Measurements from ENCODE around the gene CYP46A1.
"Not testable (repeated sequence)": the region's sequence is repeated elsewhere in the genome, so short reads cannot be mapped to it uniquely, and the experiment has no call there.

CYP46A1 gene

DNA sequence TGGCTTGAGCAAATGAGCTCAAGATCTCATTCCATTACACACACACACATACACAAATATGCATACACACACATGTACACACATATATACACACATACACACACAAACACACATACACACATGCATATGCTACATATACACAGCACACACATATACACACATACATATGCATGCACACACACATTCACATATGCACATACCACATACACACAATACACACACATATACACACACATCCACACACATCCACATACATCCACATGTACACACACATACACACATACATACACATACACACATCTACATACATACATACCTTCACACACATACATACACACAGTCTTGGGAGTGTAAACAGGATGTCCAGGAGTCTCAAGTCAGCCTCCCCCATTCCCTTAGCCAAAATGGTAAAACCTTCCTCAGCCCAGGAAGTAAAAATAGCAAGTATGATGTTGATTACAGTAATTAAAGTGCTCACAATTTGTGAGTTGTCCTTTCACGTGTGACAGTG, 26.4 kb upstream of the CYP46A1 start:
- DNase-seq (ENCODE audit: low read depth): no peak

- DNase-seq (ENCODE audit: low read depth): no peak
Measured at GRCh38 chr14:99658218-99658845, 25.8 kb upstream of the CYP46A1 start.

DNA sequence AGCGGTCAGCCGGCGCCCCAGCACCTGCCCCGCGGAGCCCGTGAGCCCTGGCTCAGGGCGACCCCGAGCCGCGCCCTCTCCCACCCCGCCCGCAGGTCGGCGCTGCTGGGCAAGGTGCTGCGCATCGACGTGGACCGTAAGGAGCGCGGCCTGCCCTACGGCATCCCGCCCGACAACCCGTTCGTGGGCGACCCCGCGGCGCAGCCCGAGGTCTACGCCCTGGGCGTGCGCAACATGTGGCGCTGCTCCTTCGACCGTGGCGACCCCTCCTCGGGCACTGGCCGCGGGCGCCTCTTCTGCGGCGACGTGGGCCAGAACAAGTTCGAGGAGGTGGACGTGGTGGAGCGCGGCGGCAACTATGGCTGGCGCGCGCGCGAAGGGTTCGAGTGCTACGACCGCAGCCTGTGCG, 24.8 kb upstream of the CYP46A1 start:
- no peak for DNase-seq (ENCODE audit: low read depth)

- no peak for DNase-seq (ENCODE audit: low read depth)
Measured at GRCh38 chr14:99660006-99660566, 24.0 kb upstream of the CYP46A1 start.

- DNase-seq (ENCODE audit: low read depth): no peak
Measured at GRCh38 chr14:99660794-99661193, 23.3 kb upstream of the CYP46A1 start.

GRCh38 chr14:99661206-99661605, 22.9 kb upstream of the CYP46A1 start:
- DNase-seq (ENCODE audit: low read depth): not testable (repeated sequence)

GRCh38 chr14:99662846-99663245, 21.3 kb upstream of the CYP46A1 start:
- no peak for DNase-seq (ENCODE audit: low read depth)

- no peak for DNase-seq (ENCODE audit: low read depth)
Measured at GRCh38 chr14:99663386-99664057, 20.6 kb upstream of the CYP46A1 start.

DNA sequence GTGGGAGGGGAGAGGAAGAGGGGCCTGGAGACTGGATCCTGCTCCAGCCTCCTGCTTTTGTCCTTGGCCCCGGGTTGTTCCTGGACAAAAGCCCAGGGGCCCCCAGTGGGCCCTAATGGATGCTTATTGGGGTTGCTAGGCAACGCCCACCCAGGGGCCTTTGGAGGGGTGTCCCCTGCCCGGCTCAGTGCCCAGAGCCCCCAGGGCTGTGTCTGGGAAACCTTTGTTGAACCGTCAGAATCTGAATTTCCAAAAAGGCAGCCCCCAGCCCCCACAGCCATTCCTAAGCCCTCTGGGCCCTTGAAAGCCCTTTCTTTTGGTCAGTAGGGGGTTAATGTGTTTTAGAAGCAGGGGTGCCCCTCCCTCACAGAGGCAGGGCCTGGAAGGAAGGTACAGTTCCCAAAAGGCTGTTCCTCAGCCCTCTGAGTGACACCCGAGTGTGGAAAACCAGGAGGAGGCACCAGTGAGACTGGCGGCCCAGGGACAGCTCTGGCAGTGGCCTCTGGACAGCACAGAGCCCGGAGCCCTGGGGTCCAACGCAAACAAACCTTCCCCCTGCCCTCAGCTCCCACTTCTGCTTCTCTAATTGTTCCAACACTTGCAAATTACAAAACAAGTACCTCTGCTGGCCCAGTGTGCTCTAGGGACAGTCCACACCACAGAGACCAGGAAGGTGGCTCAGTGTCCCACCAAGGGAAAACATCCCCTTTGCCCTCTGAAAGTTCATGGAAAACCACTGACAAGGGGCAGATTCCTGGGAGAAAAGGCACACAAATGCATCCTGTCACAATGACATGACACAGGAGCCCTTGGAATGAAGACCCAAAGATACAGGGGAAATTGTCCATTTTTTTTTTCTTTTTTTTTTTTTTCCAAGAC, 19.8 kb upstream of the CYP46A1 start:
- DNase-seq (ENCODE audit: low read depth): no peak

DNA sequence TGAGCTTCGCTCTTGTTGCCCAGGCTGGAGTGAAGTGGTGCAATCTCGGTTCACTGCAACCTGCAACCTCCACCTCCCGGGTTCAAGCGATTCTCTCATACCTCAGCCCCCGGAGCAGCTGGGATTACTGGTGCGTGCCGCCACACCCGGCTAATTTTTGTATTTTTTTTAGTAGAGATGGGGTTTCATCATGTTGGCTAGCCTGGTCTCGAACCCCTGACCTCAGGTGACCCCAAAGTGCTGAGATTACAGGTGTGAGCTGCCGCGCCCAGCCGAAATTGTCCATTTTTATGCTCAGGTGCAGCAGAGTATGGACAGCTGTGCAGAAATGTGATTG, 19.2 kb upstream of the CYP46A1 start:
- no peak for DNase-seq (ENCODE audit: low read depth)

DNA sequence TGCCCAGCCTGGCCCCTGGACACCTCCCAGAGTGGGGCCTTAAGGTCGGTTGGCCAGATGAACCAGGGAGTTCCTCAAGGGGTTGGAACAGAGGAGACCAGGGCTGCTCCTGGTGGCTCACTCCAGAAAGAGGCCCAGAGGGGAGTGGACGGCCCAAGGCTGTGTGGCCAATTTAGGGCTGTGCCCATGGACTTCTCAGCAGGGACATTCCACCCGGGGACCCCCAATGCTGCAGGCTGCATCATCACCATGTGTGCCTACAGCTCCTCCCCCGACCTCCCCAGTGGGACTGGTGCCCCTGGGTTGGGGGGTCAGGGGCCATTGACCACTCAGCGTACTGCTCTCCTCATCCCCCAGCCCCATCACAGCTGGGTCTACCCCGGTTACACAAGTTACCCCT, 17.6 kb upstream of the CYP46A1 start:
- DNase-seq (ENCODE audit: low read depth): no peak

GRCh38 chr14:99667045-99667444, 17.1 kb upstream of the CYP46A1 start:
- no peak for DNase-seq (ENCODE audit: low read depth)

GRCh38 chr14:99667821-99668220, 16.3 kb upstream of the CYP46A1 start:
- DNase-seq (ENCODE audit: low read depth): no peak

DNA sequence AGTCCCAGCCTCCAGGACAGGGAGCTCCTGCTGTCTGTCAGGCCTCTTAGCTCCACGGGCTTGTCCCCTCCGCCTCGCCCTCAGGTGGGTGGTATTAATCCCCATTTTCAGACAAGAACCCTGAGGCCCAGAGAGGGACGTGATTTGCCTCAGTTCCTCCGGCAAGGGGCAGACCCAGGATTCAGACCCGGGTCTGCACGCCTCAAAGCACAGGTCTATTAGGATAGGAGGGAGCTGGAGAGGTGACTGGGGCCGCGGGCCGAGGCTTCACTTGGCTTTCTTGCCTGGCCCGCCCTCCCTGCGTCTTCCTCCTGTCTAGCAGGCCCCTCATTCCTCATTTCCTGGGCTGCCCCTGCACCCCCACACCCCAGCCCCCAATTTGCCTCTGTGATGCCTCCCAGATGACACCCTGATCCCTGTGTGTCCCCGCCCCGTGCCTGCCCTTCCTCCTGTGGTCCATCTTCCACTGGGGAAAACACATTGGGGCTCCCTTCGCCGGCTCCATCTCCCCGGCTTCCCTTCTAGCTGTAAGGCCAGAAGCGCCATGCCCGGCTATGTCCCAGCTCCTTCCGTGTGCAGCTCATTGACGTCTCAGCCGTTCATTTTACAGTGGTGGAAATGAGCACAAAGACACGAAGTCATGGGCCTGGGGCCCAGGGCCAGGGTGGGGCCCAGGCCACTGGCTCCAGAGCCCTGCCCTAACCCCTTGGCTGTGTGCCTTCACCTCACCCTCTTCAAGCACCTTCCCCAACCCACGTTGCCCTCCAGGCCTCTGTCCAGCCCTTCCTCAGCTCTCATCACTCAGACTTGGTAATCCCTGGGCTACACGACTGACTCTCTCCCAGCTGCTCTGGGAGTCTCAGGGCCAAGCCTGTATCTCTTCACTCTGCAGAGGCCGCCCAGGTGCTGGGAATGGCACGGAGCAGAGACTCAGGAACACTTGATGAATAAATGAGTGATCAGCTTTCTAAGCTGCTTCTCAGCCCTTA, 15.5 kb upstream of the CYP46A1 start:
- no peak for DNase-seq (ENCODE audit: low read depth)

GRCh38 chr14:99670361-99671234, 13.5 kb upstream of the CYP46A1 start:
- DNase-seq (ENCODE audit: low read depth): no peak

DNA sequence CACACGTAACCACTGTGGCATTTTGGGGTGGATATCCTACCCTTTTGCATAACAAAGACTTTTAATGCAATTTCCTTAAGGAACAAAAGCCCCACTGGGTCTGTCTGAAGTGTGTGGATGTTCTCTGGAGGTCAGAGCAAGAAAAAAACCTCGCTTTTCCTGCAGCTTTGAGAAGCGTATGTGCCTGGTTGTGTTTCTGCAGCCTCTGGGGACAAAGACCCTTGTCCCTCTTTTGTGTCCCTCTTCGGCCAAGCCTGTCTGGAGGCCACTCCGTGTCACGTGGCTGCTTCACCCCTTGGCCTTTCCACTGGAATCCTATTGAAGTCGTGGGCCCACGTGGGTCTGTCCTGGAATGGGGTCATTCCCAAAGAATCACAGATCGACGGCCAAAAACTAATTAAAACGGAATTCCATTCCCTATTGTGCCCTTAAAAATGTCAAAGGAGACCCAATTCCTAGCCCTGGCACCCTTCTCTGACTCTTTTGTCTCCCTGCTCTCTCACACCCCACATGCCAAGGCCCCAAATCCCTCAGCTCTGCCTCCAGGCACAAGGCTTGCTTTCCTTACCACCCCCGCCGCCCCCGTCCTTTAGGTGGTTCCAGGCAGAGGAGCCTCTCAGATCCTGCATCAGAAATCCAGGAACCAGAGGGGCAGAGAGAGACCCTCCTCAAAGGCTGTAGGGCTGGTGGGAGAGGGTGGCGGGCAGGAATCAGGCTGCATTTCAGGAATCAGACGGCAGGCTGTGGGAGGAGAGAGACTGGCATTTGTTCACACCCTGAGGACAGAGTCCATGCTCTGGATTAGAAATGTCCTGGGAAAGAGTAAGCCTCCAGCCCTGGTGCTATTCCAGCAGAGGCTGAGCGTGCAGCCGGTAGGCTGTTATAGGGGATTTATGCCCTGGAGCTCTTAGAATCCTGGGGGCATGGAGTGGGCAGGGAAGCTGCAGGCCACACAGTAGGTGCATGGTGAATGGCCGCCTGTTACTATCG, 12.6 kb upstream of the CYP46A1 start:
- DNase-seq (ENCODE audit: low read depth): no peak

DNA sequence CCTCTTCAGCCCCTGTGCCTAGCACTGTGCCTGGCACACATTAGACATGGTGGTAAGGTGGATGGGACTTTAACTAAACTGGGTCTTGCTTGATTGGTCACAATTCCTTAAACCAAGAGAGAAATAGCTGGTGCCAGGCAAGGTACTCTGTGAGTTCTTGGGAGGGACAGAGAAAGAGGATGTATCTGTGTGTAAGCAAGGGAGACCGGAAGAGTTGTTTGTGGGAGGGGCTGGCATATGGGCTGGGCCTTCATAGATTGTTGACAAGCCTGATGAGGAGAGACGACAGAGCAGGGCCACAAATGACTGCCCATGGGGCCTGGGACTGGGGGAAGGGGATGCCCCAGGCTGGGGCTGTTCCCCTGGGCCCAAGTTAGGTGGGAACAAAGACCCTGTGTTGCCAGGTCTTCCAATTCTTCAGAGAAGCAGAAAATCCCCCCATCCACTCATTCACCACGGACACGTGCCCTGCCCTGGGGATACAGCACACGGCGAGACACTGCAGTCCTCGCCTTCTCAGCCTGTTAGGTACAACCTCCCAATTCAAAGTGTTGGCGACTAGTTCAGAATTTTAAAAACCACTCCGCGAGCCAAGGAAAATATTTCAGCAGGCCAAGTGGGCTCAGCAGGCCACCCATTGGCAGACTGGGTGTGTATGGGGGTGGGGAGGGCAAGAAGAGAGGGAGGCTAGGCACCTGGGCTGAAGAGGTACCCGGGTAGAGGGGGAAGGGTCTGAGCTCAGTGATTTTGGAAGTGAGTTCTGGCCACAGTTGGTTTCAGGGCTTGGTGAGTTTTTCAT, 11.4 kb upstream of the CYP46A1 start:
- no peak for DNase-seq (ENCODE audit: low read depth)
